Neuronal stem cell (in vitro differentiated cells): Measurements from ENCODE around the gene MSANTD2.

Experiments used
- DNase-seq: peaks from one replicate; pipeline ENCODE4 v3.0.0-alpha.2; 2013; ENCODE audit warnings: low spot score
- H2AFZ ChIP-seq: one replicate; pipeline ENCODE4 v1.6.1; 2013; ENCODE audit warnings: mild to moderate bottlenecking, low read length, inconsistent platforms
- H2AK5ac ChIP-seq: 2 replicates; pipeline ENCODE4 v1.6.1; 2013; ENCODE audit warnings: low read depth, mild to moderate bottlenecking, inconsistent platforms, low read length, moderate library complexity, mixed read lengths
- H2BK120ac ChIP-seq: 2 replicates; pipeline ENCODE4 v1.6.1; 2013; ENCODE audit warnings: low read depth, mild to moderate bottlenecking, inconsistent platforms, low read length, moderate library complexity, mixed read lengths
- H2BK12ac ChIP-seq: one replicate; pipeline ENCODE4 v1.6.1; 2013; ENCODE audit warnings: low read length, inconsistent platforms
- H2BK15ac ChIP-seq: 2 replicates; pipeline ENCODE4 v1.6.1; 2013; ENCODE audit warnings: mild to moderate bottlenecking, low read length, inconsistent platforms, mixed read lengths
- H2BK5ac ChIP-seq: one replicate; pipeline ENCODE4 v1.6.1; 2013; ENCODE audit warnings: inconsistent platforms, mild to moderate bottlenecking, low read length, moderate library complexity
- H3K14ac ChIP-seq: one replicate; pipeline ENCODE4 v1.6.1; 2013; ENCODE audit warnings: low read length, inconsistent platforms
- H3K18ac ChIP-seq: 2 replicates; pipeline ENCODE4 v1.6.1; 2013; ENCODE audit warnings: low read length, inconsistent platforms
- H3K23ac ChIP-seq: 2 replicates; pipeline ENCODE4 v1.6.1; 2013; ENCODE audit warnings: low read depth, mild to moderate bottlenecking, mixed read lengths, low read length, inconsistent platforms; ENCODE audit not compliant: poor library complexity
- H3K27ac ChIP-seq: replicated peaks from 3 replicates; pipeline ENCODE4 v1.5.1; 2013; ENCODE audit warnings: low read length, inconsistent platforms
- H3K27me3 ChIP-seq, 3 experiments: 2 replicates each; pipeline ENCODE4 v1.6.1; 2013; ENCODE audit warnings: low read length in 3 of 3, mild to moderate bottlenecking in 2 of 3, inconsistent platforms in 1 of 3, low read depth in 1 of 3, mixed read lengths in 1 of 3, moderate library complexity in 1 of 3; ENCODE audit not compliant: control insufficient read depth in 3 of 3, insufficient read depth in 3 of 3
- H3K36me3 ChIP-seq, 2 donors: replicated peaks in 1 of 2; 2 replicates each; pipeline ENCODE4 v1.6.1; 2013; ENCODE audit warnings: low read length in 2 of 2; ENCODE audit not compliant: control insufficient read depth in 2 of 2, insufficient read depth in 2 of 2
- H3K4ac ChIP-seq: 2 replicates; pipeline ENCODE4 v1.6.1; 2013; ENCODE audit warnings: inconsistent platforms, mild to moderate bottlenecking, low read length, moderate library complexity
- H3K4me1 ChIP-seq, 2 donors: 1 replicate in 1 of 2; 2 replicates in 1 of 2; pipeline ENCODE4 v1.6.1; 2013; ENCODE audit warnings: low read length in 2 of 2, low read depth in 1 of 2; ENCODE audit not compliant: control insufficient read depth in 2 of 2, insufficient read depth in 1 of 2
- H3K4me2 ChIP-seq: one replicate; pipeline ENCODE4 v1.6.1; 2013; ENCODE audit warnings: mild to moderate bottlenecking, low read length, inconsistent platforms; ENCODE audit not compliant: insufficient read depth, poor library complexity, severe bottlenecking
- H3K4me3 ChIP-seq, 2 donors: 2 replicates each; pipeline ENCODE4 v1.5.1; 2013; ENCODE audit warnings: low read length in 2 of 2, mild to moderate bottlenecking in 2 of 2, inconsistent platforms in 1 of 2, moderate library complexity in 1 of 2
- H3K79me1 ChIP-seq: one replicate; pipeline ENCODE4 v1.6.1; 2013; ENCODE audit warnings: low read depth, mild to moderate bottlenecking, inconsistent platforms, low read length, moderate library complexity
- H3K9ac ChIP-seq: one replicate; pipeline ENCODE4 v1.6.1; 2013; ENCODE audit warnings: mild to moderate bottlenecking, low read depth, low read length, inconsistent platforms; ENCODE audit not compliant: poor library complexity
- H3K9me3 ChIP-seq, 2 donors: replicated peaks in 1 of 2; 2 replicates each; pipeline versions ENCODE3 to v1.6.1; 2013; ENCODE audit warnings: low read length in 2 of 2, mild to moderate bottlenecking in 2 of 2, inconsistent platforms in 1 of 2, low read depth in 1 of 2, mixed read lengths in 1 of 2, moderate library complexity in 1 of 2; ENCODE audit not compliant: control insufficient read depth in 2 of 2, insufficient read depth in 1 of 2
- H4K8ac ChIP-seq: one replicate; pipeline ENCODE4 v1.6.1; 2013; ENCODE audit warnings: low read depth, mild to moderate bottlenecking, inconsistent platforms, low read length, moderate library complexity
- H4K91ac ChIP-seq: one replicate; pipeline ENCODE4 v1.6.1; 2013; ENCODE audit warnings: low read length, low read depth, mild to moderate bottlenecking, inconsistent platforms; ENCODE audit not compliant: poor library complexity
- WGBS, 2 donors: extraction: QIAGEN DNeasy Blood & Tissue Kit; methylation state at CpG; one replicate each; pipeline ENCODE4 v1.1.7; 2013; ENCODE audit warnings: missing lambda C conversion rate in 2 of 2, mixed read lengths in 1 of 2; ENCODE audit not compliant: insufficient read length in 2 of 2, insufficient replicate concordance in 1 of 2; ENCODE audit errors: extremely low coverage in 2 of 2; 5-methylcytosine and 5-hydroxymethylcytosine counted together

MSANTD2 gene

GRCh38 chr11:124761301-124762104 is 38.7 kb downstream of the MSANTD2 start:
- DNase-seq, result no peak
- no peak overlapping the region for H3K4ac ChIP-seq
- peaks cover 0 to 36% of the 10 kb centered on the region in 2 donors for H3K36me3 ChIP-seq
- H2BK15ac ChIP-seq, result no peak overlapping the region
- no peak overlapping the region for H2BK12ac ChIP-seq
- no peak overlapping the region for H2BK5ac ChIP-seq
- peak overlapping the region; percentile 80 for H3K18ac ChIP-seq
- no peak overlapping the region for H4K91ac ChIP-seq
- peak overlapping the region; percentile 73 for H2AK5ac ChIP-seq
- H3K23ac ChIP-seq, result peak overlapping the region; percentile 92
- H3K9me3 ChIP-seq, result peaks cover 5 to 8% of the 10 kb centered on the region in 2 donors
- H3K79me1 ChIP-seq, result no peaks in the 10 kb centered on the region
- peaks cover 0 to 65% (median 45%) of the 10 kb centered on the region in 3 experiments for H3K27me3 ChIP-seq
- peak overlapping the region; percentile 30 for H3K9ac ChIP-seq
- peak overlapping the region; percentile 85 for H3K4me2 ChIP-seq
- H2AFZ ChIP-seq, result no peak overlapping the region
- peak overlapping the region in 1 of 2 donors; percentile 61 for H3K4me3 ChIP-seq
- peaks cover 0 to 27% of the 10 kb centered on the region in 2 donors for H3K4me1 ChIP-seq
- no peak overlapping the region for H3K27ac ChIP-seq
- no CpG with 5 or more reads among the region's 25 CpGs for WGBS, 2 donors
- H2BK120ac ChIP-seq, result no peak overlapping the region
- H3K14ac ChIP-seq, result no peak overlapping the region
- H4K8ac ChIP-seq, result no peak overlapping the region

- H4K8ac ChIP-seq, result no peak overlapping the region
- peaks cover 5 to 8% of the 10 kb centered on the region in 2 donors for H3K9me3 ChIP-seq
- H3K27me3 ChIP-seq, result peaks cover 0 to 72% (median 50%) of the 10 kb centered on the region in 3 experiments
- no peak overlapping the region for H2AK5ac ChIP-seq
- no peak overlapping the region for H2AFZ ChIP-seq
- H3K36me3 ChIP-seq, result peaks cover 0 to 29% of the 10 kb centered on the region in 2 donors
- no peak overlapping the region for H3K4ac ChIP-seq
- no peak for DNase-seq
- no peak overlapping the region for H3K9ac ChIP-seq
- H3K79me1 ChIP-seq, result no peaks in the 10 kb centered on the region
- H3K23ac ChIP-seq, result no peak overlapping the region
- no peak overlapping the region for H2BK5ac ChIP-seq
- no CpG with 5 or more reads among the region's 3 CpGs for WGBS, 2 donors
- no peak overlapping the region for H2BK12ac ChIP-seq
- H2BK120ac ChIP-seq, result no peak overlapping the region
- no peak overlapping the region for H3K18ac ChIP-seq
- H3K14ac ChIP-seq, result no peak overlapping the region
- H3K4me1 ChIP-seq, result peaks cover 0 to 27% of the 10 kb centered on the region in 2 donors
- H3K4me2 ChIP-seq, result no peak overlapping the region
- H2BK15ac ChIP-seq, result no peak overlapping the region
- H4K91ac ChIP-seq, result no peak overlapping the region
- H3K27ac ChIP-seq, result no peak overlapping the region
- no peak overlapping the region for H3K4me3 ChIP-seq
Measured at GRCh38 chr11:124760806-124761205, 39.4 kb downstream of the MSANTD2 start.

- WGBS, 2 donors, result no CpG with 5 or more reads among the region's 25 CpGs
- H3K4me2 ChIP-seq, result no peak overlapping the region
- no peak overlapping the region for H3K4me3 ChIP-seq
- DNase-seq, result no peak
- H3K36me3 ChIP-seq, result peaks cover 0 to 24% of the 10 kb centered on the region in 2 donors
- H3K4ac ChIP-seq, result no peak overlapping the region
- H2BK15ac ChIP-seq, result no peak overlapping the region
- H2BK120ac ChIP-seq, result no peak overlapping the region
- no peak overlapping the region for H2BK5ac ChIP-seq
- H2AFZ ChIP-seq, result no peak overlapping the region
- H4K91ac ChIP-seq, result no peak overlapping the region
- peaks cover 0 to 73% (median 50%) of the 10 kb centered on the region in 3 experiments for H3K27me3 ChIP-seq
- H4K8ac ChIP-seq, result no peak overlapping the region
- H3K18ac ChIP-seq, result peak overlapping the region; percentile 24
- H2BK12ac ChIP-seq, result no peak overlapping the region
- H3K9me3 ChIP-seq, result peaks cover 5 to 8% of the 10 kb centered on the region in 2 donors
- no peak overlapping the region for H3K27ac ChIP-seq
- H3K4me1 ChIP-seq, result peaks cover 0 to 27% of the 10 kb centered on the region in 2 donors
- no peaks in the 10 kb centered on the region for H3K79me1 ChIP-seq
- no peak overlapping the region for H3K23ac ChIP-seq
- H2AK5ac ChIP-seq, result peak overlapping the region; percentile 50
- H3K9ac ChIP-seq, result no peak overlapping the region
- no peak overlapping the region for H3K14ac ChIP-seq
Measured at GRCh38 chr11:124760205-124760652, 40.0 kb downstream of the MSANTD2 start.
